ENCODE results near the gene ZNF155.
"Not testable (repeated sequence)": the region's sequence is repeated elsewhere in the genome, so short reads cannot be mapped to it uniquely, and the experiment has no call there.

DNA sequence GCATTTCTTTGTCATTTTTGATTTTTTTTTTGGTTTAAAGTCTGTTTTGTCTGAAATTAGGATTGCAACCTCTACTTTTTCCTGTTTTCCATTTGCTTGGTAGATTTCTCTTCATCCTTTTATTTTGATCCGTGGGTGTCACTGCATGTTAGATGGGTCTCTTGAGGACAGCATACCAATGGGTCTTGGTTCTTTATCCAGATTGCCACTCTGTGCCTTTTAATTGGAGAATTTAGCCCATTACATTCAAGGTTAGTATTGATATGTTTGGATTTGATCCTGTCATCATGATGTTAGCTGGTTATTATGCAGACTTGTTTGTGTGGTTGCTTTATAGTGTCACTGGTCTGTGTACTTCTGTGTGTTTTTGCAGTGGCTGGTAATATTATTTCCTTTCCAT is 36.6 kb upstream of the ZNF155 start:
- TF ChIP-seq POLR2A (IDR thresholded peaks at IDR 0.05; ENCODE audit: low read depth, low read length); TAF1 (IDR thresholded peaks at IDR 0.05; ENCODE audit: borderline replicate concordance, low read depth, low read length): not testable (repeated sequence)

Measured in GM12892 (cell line).